ENCODE measurements around the gene GADD45B.
"Not testable (repeated sequence)": the region's sequence is repeated elsewhere in the genome, so short reads cannot be mapped to it uniquely, and the experiment has no call there.

The GADD45B gene

GRCh38 chr19:2514981-2515518, 39.1 kb downstream of the GADD45B start:
- no peak for DNase-seq (ENCODE audit: low read depth, low spot score)

DNA sequence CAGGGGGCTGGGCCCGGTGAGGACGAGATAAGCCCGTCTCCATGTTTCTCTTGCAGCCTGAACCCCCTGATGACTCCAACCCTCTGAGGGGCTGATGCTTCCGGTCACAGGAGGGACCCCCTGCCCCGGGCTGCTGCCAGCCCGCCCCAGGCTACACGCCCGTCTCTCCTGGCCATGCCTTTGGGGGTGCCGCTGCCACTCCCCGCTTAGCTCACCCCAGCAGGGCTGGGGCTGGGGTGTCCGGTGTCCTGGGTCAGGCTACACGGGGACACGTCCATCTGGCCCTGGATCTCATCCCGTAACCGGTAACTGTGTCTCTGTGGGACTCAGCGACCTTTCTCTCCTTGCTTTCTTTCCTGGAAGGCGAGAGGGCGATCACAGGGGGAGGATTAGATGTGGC, 40.8 kb downstream of the GADD45B start:
- no peak for DNase-seq (ENCODE audit: low read depth, low spot score)

DNA sequence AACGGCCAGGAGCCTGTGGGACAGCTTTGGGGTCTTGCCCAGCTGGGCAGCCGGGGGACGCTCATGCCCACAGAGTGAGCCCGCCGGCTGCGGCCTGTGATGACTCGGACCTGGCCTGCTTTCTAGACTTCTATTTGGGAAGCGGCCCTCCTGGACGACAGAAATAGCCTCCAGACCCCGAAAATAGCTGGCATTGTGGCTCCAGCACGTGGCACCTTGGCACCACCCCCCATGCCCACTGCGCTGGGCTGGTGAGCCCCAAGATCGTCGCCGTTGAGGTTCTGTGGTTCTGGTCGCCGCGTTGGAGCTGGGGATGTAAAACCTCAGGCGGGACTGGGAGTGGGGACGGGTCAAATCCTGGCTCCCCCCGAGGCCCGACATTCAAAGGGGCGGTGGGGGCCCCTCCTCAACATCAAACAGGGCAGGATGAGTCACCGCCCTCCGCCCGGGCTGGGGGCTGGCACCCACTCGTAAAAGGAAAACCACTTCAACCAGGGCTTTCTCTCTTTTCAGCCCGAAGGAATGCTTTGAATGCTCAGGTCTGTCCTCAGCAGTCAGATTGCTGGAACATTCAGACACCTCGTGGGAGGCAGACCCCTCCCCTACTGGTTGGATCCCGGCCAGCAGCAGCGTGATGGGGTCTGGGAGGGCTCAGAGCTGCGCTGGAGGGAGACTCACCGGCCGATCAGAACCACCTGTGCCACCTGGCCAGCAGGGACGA, 42.1 kb downstream of the GADD45B start:
- no peak for DNase-seq (ENCODE audit: low read depth, low spot score)

- not testable (repeated sequence) for DNase-seq (ENCODE audit: low read depth, low spot score)
These were observed 42.9 kb downstream of the GADD45B start for GRCh38 chr19:2518856-2519255.

DNA sequence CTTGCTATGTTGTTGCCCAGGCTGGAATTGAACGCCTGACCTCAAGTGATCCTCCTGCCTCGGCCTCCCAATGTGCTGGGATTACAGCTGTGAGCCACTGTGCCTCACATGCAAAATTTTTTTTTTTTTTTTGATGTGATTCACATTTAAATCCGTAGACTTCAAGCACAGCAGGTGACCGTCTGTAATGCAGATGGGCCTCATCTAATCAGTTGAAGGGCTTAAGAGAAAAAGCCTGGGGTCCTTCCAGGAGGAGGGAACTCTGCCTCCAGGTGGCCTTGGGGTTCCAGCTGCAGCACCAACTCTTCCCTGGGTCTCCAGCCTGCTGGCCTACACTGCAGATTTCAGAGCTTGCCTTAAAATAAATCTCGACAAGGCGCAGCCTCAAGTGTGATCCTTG, 43.6 kb downstream of the GADD45B start:
- no peak for DNase-seq (ENCODE audit: low read depth, low spot score)

- DNase-seq (ENCODE audit: low read depth, low spot score), result no peak
These were observed 47.8 kb downstream of the GADD45B start for GRCh38 chr19:2523630-2524311.

- no peak for DNase-seq (ENCODE audit: low read depth, low spot score)
These were observed 48.5 kb downstream of the GADD45B start for GRCh38 chr19:2524361-2524839.

DNA sequence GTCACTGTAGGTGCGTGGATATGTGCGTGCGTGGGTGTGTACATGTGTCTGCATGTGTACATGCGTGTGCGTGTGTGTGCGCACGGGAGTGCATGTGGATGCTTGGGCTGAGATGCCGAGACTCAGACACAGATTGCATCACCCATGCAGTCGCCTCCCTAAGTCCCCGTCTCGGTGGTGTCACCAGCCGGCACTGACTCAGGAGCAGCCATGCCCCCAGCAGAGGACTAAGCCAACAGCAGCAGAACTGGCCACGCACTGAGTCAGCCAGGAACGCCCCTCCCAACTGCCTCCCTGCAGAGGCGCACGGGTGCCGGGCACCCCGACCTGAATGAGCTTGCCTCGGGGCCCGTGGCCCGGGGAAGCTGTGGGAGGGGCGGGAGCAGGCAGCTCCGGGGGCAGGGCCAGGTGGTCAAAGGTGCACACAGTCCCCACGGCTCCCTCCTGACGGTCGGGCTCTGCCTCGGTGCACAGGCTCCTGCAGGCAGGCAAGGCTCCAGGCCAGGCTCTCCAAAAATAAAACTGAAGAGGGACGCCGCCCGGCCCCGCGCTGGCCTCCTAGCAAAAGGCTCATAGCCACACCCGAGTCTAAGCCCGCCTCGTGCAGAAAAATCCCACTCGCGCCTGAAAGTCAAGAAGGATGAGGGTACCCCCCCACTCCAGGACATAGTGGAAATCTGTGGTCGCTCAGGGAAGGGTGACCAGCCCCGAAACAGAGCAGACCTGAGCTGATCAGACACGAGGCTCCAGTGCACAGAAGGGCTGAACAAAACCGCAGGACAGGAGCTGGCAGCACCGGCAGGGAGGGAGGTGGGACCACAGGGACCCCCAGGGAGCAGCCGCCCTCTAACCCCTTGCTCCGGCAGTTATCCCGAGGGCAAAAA, 49.2 kb downstream of the GADD45B start:
- no peak for DNase-seq (ENCODE audit: low read depth, low spot score)

GRCh38 chr19:2527171-2527570, 51.2 kb downstream of the GADD45B start:
- no peak for DNase-seq (ENCODE audit: low read depth, low spot score)

- DNase-seq (ENCODE audit: low read depth, low spot score), result no peak
These were observed 51.8 kb downstream of the GADD45B start for GRCh38 chr19:2527686-2528085.

All from activated naive CD8-positive, alpha-beta T cell treated with anti-CD3 and anti-CD28 coated beads, Interleukin-2, amount 50 U/mL, for 16 hours (primary cell).